ENCODE results near the gene RIPK4.
"Not testable (repeated sequence)": the region's sequence is repeated elsewhere in the genome, so short reads cannot be mapped to it uniquely, and the experiment has no call there.

RIPK4 gene

DNA sequence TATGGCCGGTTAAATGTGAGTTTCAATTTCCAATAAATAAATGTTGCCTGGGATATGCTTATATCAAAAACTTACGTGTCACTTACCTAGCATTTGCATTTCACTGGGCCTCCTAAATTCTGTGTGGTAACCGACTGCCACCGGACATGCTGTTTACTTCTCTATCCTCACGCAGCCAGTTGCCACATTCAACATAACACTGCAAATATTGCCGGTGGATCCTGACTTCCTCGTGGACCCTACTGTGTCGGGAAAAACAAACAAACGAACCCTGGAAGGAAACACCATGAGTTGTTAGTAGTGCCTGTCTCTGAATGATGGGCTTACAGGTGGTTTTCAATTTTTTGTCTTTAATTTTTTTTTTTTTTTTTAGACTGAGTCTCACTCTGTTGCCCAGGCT, 54.1 kb downstream of the RIPK4 start:
- DNase-seq, result no peak

DNA sequence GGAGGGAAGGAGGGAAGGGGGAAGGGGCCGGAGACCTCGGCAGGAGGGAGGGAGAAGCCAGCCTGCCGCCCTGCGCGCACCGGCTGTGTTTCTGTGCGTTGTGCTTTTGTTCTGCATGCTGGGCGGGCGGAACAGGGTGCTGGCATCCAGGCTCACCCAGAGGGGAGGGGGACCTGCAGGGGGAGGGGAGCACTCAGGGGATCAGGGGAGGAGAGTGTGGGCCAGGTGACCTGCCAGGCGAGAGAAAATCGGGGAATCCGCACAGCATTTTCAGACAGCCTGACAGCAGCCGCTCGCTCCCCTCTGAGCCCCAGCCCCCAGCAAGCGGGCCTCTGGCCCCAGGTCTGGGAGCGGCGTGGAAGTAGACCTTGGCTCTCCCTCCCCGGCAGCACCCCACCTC, 54.7 kb downstream of the RIPK4 start:
- DNase-seq, result no peak

DNA sequence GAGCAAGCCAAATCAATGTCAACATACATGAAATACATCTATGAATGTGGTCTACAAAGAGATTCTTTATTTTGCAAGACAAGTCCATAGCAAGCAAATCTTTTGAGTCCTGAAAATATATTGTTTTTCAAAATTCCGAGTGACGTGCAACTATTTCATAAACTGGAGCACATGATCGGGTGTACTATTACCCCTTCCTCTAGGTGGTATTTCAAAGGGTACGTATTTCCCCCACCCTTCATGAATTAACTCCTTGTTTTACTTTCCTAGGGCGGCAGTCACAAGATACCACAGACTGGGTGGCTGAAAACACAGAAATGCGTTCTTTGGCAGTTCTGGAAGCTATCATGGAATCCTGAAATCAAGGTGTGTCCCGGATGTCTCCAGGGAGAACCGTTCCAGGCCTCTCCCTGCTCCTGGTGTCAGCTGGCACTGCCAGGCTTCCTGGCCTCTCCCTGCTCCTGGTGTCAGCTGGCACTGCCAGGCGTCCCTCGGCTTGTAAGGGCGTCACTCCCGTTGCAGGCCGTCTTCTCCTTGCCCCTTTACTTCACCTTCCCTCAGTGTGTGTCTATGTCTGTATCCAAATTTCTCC, 55.3 kb downstream of the RIPK4 start:
- no peak for DNase-seq

DNA sequence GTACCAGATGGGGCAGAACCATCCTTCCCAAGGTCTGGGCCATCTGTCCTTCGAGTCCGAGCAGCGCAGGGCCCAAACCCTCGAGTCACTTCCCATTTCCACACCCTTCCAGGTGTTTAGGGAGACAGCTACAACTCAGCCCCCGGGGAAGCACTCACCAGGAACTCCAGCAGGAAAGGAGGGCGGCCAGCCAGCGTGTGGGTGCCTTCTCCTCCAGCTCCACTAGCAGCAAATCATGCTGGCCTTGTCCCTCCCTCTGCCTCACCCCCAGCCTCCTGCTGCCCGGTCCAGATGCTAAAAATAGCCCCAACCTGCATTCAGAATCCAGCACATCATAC, 56.1 kb downstream of the RIPK4 start:
- no peak for DNase-seq

DNA sequence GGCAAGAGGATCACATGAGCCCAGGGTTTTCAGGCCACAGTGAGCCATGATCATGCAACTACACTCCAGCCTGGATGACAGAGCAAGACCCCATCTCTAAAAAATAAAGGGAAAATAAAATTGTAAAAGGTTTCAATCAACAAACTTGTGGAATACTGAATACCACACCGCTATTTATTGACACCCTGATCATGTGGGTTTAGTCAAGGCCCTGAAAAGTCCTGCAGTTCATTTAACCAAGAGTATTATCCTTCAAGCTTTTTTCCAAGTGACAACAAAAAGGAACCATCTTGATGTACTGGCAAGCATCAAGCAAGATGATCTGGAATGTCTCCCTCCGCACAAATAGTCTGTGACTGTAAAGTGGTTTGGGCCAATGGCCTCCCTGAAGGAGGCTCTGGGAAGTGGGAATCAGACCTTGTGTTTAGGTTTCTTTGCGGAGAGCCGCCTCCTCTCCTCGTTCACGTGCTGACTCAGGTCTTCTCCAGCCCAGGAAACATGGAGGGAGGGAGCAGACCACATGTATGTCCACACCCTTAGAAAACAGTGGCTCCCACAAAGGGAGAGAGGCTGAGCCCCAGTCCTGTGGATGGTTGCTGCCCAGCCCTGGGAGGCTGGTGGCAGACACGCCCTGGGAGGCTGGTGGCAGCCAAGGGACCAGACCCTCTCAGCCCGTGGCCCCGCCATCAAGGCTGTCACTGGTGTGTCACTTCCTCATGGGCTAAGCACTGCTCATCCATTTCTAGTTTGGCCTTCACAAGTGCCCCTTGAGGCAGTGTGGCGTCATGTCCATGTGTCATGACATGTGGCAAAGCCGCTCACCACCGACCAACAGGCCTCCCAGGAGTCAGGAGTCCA, 56.7 kb downstream of the RIPK4 start:
- DNase-seq, result no peak

DNA sequence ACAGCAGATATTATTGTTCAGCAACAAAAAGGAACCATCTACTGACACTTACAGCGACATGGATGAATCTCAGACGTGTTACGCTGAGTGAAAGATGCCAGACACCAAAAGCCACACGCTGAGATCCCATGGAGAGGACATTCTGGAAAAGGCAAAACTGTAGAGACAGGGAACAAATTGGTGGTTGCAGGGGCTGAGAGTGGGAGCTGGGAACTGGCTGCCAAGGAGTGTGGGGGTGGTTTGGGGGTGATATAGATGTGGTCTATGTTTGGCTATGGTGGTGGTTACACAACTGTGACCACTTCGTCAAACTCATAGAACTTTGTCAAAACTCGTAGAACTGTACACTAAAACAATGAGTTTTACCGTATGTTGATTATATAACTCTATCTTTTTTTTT, 57.7 kb downstream of the RIPK4 start:
- DNase-seq, result no peak

DNA sequence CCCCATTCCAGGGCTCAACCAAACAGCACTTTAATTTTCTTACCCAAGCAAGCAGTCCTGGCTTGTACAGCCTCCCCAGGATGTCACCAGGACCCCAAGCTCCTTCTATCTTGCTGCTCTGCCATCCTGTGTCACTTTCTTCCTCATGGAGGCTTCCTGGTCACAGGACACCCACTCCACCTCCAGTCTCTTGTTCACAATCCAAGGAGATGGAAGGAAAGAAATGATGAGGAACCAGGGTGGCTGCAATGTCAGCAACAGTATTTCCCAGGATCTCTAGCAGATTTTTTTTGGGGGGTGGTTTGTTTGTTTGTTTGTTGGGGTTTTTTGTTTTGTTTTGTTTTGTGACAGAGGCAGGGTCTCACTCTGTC, 58.9 kb downstream of the RIPK4 start:
- no peak for DNase-seq

DNA sequence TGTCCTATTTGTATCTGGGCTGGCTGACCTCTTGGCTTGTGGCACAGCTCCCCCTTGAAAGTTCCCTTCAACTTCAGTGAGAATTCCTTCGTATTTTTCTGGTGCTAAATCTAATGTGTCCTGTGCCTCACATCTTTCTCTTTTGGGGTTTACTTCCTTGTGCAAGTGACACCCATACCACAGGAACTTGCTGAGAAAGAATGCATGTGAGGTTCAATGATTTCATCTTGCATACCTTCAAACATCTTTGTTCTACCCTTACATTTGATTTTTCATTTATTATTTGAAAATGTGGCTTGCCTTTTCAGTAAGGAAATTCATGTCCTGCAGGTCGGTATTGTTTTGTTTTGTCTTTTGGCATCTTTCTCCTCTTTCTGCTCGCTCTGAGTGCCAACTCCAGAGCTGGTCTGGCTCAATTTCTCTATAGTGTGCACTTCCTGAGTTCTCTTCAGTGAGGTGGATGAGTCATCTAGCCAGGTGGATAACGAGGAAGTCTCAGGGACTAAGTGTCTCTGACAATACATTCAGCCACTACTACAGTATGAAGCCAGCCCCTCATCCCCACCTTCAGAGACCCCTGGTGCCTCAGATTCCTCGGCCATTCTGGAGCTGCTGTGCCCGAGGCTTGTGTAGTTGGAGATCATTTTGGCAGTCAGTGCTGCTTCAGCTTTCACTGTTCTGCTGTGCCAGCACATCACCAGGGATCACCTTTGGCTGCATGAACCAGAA, 59.5 kb downstream of the RIPK4 start:
- DNase-seq, result no peak

DNA sequence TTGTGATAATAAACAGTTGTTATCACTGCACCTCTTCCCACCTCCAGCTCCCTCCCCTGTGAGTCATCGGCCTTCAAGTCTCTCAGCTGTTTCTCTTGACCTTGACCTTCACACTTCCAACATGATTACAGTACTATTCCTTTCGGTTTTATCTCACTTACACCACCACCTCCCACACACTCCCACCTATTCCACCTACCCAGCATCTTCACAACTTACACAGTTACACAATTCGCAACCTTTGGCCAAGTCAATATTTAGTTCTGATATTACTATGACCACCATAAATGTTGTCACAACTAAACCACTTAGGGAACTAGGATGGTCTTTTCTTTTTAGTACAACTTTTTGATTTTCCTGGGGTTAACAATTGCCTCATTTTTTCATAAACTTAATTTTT, 60.2 kb downstream of the RIPK4 start:
- no peak for DNase-seq

DNA sequence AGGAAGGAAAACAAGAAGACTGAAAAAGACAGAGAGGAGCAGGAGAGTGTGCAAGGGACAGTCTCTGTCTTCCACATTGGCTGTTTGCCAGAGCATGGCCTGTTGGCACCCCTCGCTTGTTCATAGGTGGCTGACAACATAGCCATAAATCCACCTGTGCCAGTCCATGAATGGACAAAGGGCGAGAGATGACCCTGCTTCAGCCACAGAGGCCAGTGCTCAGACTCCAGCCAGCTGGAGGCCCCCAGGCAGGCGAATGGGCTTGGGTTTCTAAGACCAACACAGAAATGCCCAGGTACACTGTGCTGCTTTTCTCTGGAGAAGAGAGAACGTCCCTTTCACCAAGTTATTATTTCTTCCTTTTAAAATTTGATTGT, 60.6 kb downstream of the RIPK4 start:
- DNase-seq, result no peak

DNA sequence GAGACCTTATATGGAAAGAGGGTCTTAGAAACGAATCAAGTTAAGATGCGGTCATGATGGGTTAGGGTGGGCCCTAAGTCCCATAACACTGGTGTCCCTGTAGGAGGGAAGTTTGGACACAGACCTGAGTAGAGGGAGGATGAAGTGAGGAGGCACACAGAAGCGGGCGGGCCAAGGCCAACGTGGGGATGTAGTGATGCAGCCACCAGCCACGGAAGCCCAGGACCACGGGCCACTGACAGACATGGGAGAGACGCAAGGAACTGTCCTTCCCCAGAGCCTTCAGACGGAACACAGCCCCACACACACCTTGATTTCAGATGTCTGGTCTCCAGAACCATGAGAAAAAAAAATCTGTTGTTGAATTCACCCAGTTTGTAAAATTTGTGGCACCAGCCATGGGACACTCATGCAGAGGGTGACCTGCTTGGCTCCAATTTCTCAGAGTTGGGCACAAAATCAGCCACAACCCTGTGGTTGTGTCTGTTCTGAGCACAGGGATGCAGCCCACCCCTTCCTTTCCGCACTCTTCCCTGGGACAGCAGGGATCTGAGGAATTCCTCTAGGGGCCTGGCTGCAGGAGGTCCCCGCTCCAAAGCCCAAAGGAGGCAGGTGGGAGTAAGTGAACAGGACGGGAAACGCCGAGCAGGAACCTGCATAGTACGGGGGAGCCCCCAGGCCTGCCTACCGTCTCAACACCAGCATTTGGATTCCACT, 61.1 kb downstream of the RIPK4 start:
- DNase-seq, result no peak

DNA sequence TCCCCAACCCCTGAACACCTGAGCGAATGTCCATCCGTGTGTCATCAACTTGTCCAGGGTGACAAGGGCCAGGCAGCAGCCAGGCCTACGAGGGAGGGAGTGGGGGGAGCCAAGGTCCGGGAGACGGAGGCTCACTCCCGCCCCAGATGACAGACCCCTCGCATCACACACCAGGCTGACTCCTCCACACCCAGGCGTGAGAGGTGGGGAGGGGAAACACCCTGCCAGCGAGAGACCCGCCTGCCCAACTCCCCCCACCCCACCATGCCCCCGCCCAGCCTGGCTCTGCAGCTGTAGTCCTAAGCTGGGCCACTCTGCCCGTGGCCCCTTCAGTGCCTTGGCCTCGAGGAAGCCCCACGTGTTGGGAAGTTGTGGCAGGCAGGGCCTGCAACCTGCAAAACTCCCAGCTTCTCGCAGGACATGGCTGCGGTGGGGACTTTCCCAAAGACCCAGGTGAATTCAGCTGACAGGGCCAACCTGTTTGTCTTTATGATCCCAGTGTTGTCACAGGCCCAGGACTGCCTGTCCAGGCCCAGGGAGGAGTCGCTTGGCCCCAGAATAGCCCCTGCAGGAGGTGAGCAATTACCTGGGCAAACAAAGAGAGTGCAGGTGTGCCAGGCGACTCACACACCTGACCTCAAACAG, 62.9 kb downstream of the RIPK4 start:
- DNase-seq, result no peak

DNA sequence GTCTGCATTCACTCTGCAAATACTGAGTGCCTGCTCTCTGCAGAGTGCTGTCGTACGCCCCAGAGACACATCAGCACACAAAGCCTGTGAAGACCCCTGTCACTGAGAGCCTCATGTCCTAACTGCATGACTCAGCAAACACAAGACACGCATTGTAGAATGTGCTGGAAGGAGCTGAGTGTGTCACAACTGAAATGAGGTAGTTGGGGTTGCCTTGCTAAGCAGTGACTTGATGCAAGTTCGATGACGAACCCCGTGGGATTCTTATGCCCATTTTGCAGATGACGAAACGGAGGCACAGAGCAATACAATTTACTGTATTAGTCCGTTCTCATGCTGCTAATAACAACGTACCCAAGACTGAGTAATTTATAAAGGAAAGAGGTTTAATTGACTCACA, 65.1 kb downstream of the RIPK4 start:
- no peak for DNase-seq

DNA sequence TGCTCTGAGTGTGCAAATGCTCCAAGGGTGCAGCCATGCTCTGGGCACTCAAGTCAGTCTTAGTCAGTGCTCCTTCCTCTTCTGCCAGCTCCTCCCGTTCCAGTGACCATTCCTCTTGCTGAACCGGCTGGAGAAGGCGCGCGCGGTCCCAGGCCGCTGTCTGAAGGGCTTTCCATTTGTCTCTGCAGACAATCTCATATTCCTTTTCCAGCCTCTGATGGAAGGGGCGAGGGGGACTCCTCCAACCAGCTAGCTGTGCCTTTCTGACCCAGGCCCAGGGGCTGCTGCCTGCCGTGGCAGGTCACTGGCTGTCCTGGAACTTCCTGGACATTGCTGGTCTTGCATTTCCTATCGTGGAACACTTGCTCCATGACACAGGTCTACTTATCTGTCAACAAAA, 67.5 kb downstream of the RIPK4 start:
- DNase-seq, result no peak

DNA sequence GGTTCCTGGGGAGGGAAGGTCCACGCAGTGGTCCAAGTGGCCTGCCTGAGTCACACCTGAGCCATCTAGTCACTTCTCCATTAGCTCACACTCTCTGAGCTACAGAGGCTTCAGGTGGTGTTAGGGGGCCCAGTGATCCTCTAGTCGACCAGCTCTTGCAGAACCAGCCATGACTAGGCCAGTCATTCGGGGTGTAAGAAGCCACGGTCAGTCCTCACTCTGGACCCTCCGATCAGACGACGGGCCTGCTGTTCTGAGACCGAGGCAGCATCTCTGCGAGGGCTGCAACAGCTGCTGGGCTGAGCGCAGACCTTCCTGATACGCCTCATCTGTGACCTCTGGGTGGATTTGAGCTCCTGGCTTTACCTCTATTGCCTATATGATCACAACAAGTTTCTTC, 68.8 kb downstream of the RIPK4 start:
- DNase-seq, result no peak

DNA sequence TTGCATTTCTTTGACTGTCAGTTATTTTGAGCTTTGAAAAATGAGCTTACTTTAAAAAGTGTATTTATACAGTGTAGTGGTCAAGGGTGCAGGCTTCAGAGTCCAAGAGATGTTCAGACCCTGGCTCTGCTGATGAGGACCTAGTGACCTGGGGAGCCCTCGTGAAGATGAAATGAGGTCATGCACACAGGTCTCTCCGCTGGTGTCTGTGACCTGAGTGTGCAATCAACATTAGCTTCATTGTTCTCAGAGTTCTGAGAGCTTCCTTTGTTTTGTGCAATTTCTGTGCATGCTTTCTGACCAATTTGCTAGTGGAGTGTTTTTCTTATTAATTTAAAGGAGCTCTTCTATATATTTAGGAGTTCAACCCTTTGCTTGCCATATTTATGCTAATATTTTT, 71.3 kb downstream of the RIPK4 start:
- DNase-seq, result no peak

DNA sequence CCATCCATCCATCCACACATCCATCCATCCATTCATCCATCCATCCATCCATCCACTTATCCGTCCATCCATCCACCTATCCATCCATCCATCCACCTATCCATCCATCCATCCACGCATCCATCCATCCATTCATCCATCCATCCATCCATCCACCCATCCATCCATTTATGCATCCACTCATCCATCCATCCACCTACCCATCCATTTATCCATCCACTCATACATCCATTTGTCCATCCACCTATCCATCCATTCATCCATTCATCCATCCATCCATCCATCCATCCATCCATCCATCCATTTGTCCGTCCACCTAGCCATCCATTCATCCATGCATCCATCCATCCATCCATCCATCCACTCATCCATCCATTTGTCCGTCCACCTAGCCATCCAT, 72.8 kb downstream of the RIPK4 start:
- not testable (repeated sequence) for DNase-seq

DNA sequence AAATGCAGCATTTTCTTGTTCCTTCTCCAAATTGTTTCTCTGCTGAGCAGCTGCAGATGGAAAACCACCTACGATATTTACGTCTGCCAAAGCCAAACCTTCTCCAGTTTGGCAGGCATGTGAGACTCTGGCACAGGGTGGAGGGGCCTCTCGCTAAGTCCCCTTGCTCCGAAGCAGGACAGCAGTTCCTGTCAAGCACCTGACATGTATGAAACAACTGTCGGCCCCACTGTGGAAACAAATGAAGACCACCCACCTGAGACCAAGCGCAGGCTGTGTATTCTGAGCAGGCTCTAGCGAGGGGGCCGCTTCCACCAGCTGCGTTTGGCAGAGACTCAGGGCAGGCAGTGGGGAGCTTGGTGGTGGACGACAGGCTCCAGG, 74.7 kb downstream of the RIPK4 start:
- DNase-seq, result no peak

DNA sequence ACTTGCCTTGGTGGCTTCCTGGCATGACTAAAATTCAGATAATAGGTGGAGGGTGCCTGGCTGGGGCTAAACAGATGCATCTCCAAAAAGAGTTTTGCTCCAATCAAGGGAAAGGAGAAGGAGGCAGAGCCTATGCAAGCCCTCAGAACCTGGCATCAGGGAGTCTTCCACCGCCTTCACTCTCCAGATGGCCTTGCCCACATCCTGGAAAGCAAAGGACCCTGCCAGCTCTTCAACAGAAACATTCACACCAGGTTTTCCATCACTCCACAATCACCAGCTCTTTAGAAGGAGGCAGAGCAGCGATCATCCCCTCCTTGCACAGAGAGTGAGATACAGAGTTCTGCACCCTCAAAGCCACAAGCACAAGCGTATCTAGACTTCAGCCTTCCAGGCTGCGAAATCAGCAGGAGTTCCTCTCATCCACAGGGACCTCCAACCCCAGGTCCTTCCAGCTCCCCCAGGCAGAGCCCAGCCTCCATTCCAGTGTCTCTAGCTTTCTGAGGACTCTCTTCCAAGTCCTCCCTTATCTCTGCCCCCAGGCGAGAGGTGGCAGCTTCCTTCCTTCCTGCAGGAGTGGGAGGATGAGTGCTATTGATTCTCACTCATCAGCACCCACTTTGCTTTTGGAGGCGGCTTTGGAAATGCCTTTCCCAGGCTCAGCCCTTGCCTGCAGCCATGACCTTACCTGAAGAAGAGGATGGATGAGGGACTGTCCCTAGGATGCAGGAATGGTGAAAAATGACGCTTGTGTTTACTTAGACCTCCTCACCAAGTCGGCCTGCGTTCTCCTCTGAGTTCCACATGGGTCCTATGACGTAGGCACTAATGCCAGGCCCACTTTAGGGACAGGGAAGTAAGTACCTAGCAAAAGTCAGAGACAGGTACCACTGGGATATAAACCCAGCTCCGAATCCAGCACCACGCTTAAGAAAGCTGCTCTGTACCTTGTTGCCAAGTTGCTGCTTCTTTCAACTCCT, 75.4 kb downstream of the RIPK4 start:
- no peak for DNase-seq

Data from DMS 273 treated with DMSO at 0.1 percent for 48 hours (cell line).